Neural cell (in vitro differentiated cells): ENCODE measurements around the gene CAMK1D. TPM values are rescaled to one million over a fixed set of nuclear protein-coding genes. Genes with fewer than 3 reads are reported as not detected.

Experiments used
- H2AFZ ChIP-seq: fragments of 200-600, 300-800 bp; sonication (generic), shearing (Covaris generic); 2 replicates; pipeline ENCODE4 v1.6.0; 2014; ENCODE audit warnings: low read depth, mild to moderate bottlenecking, antibody characterized with exemption, low read length, moderate library complexity
- H3F3A ChIP-seq: fragments of 200-600 bp; shearing (Covaris generic); 2 replicates; pipeline ENCODE4 v1.6.1; 2016; ENCODE audit warnings: mild to moderate bottlenecking, moderate library complexity, mixed read lengths, antibody characterized with exemption, low read length; ENCODE audit not compliant: insufficient read depth, poor library complexity, severe bottlenecking
- H3K27ac ChIP-seq: fragments of 200-600, 300-800 bp; sonication (generic), shearing (Covaris generic); 2 replicates; pipeline ENCODE4 v1.5.1; 2014; ENCODE audit warnings: mild to moderate bottlenecking, low read length, moderate library complexity
- H3K27me3 ChIP-seq: fragments of 300-800, 200-600 bp; sonication (generic), shearing (Covaris generic); 2 replicates; pipeline ENCODE4 v1.6.0; 2014; ENCODE audit warnings: mild to moderate bottlenecking, low read depth, low read length, moderate library complexity; ENCODE audit not compliant: insufficient read depth
- H3K36me3 ChIP-seq: fragments of 300-800, 200-600 bp; sonication (generic), shearing (Covaris generic); 2 replicates; pipeline ENCODE4 v1.5.1; 2014; ENCODE audit warnings: mild to moderate bottlenecking, antibody characterized with exemption, low read length, moderate library complexity; ENCODE audit not compliant: insufficient read depth
- H3K4me2 ChIP-seq: fragments of 300-800, 200-600 bp; sonication (generic), shearing (Covaris generic); 2 replicates; pipeline ENCODE4 v1.6.0; 2014; ENCODE audit warnings: mild to moderate bottlenecking, low read length
- H3K4me3 ChIP-seq: fragments of 300-800, 200-600 bp; sonication (generic), shearing (Covaris generic); 2 replicates; pipeline ENCODE4 v1.5.1; 2014; ENCODE audit warnings: mild to moderate bottlenecking, low read length, moderate library complexity
- H3K79me2 ChIP-seq: fragments of 200-600 bp; shearing (Covaris generic); replicated peaks from 2 replicates; pipeline ENCODE4 v1.6.0; 2014; ENCODE audit warnings: mild to moderate bottlenecking, low read length, moderate library complexity; ENCODE audit not compliant: insufficient read depth
- H3K9ac ChIP-seq: fragments of 300-800, 200-600 bp; sonication (generic), shearing (Covaris generic); 2 replicates; pipeline ENCODE4 v1.6.1; 2016; ENCODE audit warnings: mild to moderate bottlenecking, low read length, mixed read lengths
- H3K9me2 ChIP-seq: fragments of 200-600 bp; shearing (Covaris generic); 2 replicates; pipeline ENCODE4 v1.6.1; 2016; ENCODE audit warnings: mild to moderate bottlenecking, low read length, mixed read lengths; ENCODE audit not compliant: insufficient read depth
- H3K9me3 ChIP-seq: fragments of 200-600, 300-800 bp; sonication (generic), shearing (Covaris generic); 2 replicates; pipeline ENCODE4 v1.6.1; 2016; ENCODE audit warnings: mild to moderate bottlenecking, mixed run types, low read length, moderate library complexity, mixed read lengths
- H4K20me1 ChIP-seq: fragments of 200-600 bp; shearing (Covaris generic); 2 replicates; pipeline ENCODE4 v1.6.1; 2016; ENCODE audit warnings: mild to moderate bottlenecking, mixed run types; ENCODE audit not compliant: insufficient read depth
- EP300 ChIP-seq: fragments of 450-650 bp; conservative IDR thresholded peaks from 2 replicates; pipeline ENCODE4 v1.6.1; 2014; ENCODE audit warnings: antibody characterized with exemption, mild to moderate bottlenecking, moderate library complexity; ENCODE audit not compliant: poor library complexity, severe bottlenecking
- EZH2 ChIP-seq: fragments of 200-600, 300-800 bp; shearing (Covaris generic), sonication (generic); IDR thresholded peaks from 2 replicates; pipeline ENCODE4 v1.6.1; 2014; ENCODE audit warnings: antibody characterized with exemption, low read length, borderline replicate concordance, mild to moderate bottlenecking; ENCODE audit not compliant: insufficient read depth, poor library complexity, severe bottlenecking
- MXI1 ChIP-seq: fragments of 450-650 bp; conservative IDR thresholded peaks from 2 replicates; pipeline ENCODE4 v1.6.1; 2014; ENCODE audit warnings: antibody characterized with exemption, mild to moderate bottlenecking; ENCODE audit not compliant: poor library complexity, severe bottlenecking
- POLR2AphosphoS5 ChIP-seq: IDR thresholded peaks from 2 replicates; pipeline ENCODE4 v1.6.1; 2012
- RAD21 ChIP-seq: fragments of 450-650 bp; conservative IDR thresholded peaks from 2 replicates; pipeline ENCODE4 v1.6.1; 2014; ENCODE audit warnings: antibody characterized with exemption, mild to moderate bottlenecking, moderate library complexity
- SMC3 ChIP-seq: fragments of 450-650 bp; conservative IDR thresholded peaks from 2 replicates; pipeline ENCODE4 v1.6.1; 2014; ENCODE audit warnings: antibody characterized with exemption, mild to moderate bottlenecking, moderate library complexity; ENCODE audit not compliant: poor library complexity
- TAF1 ChIP-seq: IDR thresholded peaks from 2 replicates; pipeline ENCODE4 v1.6.1; 2012; ENCODE audit warnings: low read depth
- polyA plus RNA-seq: library from polyadenylated mRNA; depleted of rRNA; stranded (reverse); fragments of >200 nt; gene quantifications from 2 replicates; pipeline ENCODE4 v1.2.3, GENCODE V29; 2014
- TF ChIP-seq, protein P1 (sequence below): IDR thresholded peaks from 2 replicates; pipeline ENCODE4 v1.6.1; 2012; ENCODE audit warnings: borderline replicate concordance
- TF ChIP-seq, protein P2 (sequence below): fragments of 450-650 bp; IDR thresholded peaks from 2 replicates; pipeline ENCODE4 v1.5.1; 2014; ENCODE audit warnings: antibody characterized with exemption, mild to moderate bottlenecking, moderate library complexity; ENCODE audit not compliant: poor library complexity, severe bottlenecking

The CAMK1D gene
- polyA plus RNA-seq, 1 donor from 2014 or later: 13.8 TPM

- H2AFZ ChIP-seq: no peak overlapping the region
Observed at GRCh38 chr10:12699258-12699700, 349.9 kb downstream of the CAMK1D start.

DNA sequence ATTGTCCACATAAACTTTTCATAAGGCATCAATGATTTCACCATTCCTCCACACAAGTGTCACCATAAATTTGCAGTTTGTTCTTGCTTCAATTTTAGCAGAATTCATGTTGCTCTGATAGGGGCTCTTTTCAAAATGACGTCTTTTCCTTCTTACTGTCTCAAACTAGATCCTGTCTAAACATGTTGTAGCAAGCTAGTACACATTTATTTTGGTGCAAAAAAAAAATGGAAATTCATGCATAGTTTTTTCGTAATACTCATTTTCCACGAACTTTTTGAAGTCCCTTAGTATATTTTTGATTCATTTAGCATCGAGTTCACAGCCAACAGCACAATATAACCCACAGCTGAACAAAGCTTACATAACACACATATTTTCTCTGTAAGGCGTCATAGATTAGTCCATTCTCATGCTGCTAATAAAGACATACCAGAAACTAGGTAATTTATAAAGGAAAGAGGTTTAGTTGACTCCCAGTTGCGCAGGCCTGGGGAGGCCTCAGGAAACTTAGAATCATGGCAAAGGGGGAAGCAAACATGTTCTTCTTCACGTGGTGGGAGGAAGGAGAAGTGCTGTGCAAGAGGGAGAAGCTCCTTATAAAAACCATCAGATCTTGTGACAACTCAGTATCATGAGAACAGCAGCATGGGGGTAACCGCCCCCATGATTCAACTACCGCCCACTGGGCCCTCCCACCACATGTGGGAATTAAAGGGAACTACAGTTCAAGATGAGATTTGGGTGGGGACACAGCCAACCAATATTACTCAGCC, 350.6 kb downstream of the CAMK1D start:
- Histone ChIP-seq H2AFZ (no peak overlapping the region), H3K4me3 (no peak overlapping the region), H4K20me1 (no peaks in the 10 kb centered on the region), H3K9me3 (no peaks in the 10 kb centered on the region), H3K27me3 (no peaks in the 10 kb centered on the region), H3K36me3 (no peaks in the 10 kb centered on the region), H3K4me2 (no peak overlapping the region), H3K79me2 (no peaks in the 10 kb centered on the region), H3K9ac (no peak overlapping the region), H3F3A (no peaks in the 10 kb centered on the region), H3K9me2 (no peaks in the 10 kb centered on the region), H3K27ac (no peak overlapping the region)
- TF ChIP-seq POLR2AphosphoS5 (no peak), TAF1 (no peak), RAD21 (no peak), SMC3 (no peak), EP300 (no peak), EZH2 (no peak), MXI1 (no peak)
- TF ChIP-seq, protein P1, sequence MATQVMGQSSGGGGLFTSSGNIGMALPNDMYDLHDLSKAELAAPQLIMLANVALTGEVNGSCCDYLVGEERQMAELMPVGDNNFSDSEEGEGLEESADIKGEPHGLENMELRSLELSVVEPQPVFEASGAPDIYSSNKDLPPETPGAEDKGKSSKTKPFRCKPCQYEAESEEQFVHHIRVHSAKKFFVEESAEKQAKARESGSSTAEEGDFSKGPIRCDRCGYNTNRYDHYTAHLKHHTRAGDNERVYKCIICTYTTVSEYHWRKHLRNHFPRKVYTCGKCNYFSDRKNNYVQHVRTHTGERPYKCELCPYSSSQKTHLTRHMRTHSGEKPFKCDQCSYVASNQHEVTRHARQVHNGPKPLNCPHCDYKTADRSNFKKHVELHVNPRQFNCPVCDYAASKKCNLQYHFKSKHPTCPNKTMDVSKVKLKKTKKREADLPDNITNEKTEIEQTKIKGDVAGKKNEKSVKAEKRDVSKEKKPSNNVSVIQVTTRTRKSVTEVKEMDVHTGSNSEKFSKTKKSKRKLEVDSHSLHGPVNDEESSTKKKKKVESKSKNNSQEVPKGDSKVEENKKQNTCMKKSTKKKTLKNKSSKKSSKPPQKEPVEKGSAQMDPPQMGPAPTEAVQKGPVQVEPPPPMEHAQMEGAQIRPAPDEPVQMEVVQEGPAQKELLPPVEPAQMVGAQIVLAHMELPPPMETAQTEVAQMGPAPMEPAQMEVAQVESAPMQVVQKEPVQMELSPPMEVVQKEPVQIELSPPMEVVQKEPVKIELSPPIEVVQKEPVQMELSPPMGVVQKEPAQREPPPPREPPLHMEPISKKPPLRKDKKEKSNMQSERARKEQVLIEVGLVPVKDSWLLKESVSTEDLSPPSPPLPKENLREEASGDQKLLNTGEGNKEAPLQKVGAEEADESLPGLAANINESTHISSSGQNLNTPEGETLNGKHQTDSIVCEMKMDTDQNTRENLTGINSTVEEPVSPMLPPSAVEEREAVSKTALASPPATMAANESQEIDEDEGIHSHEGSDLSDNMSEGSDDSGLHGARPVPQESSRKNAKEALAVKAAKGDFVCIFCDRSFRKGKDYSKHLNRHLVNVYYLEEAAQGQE: no peak
- TF ChIP-seq, protein P2, sequence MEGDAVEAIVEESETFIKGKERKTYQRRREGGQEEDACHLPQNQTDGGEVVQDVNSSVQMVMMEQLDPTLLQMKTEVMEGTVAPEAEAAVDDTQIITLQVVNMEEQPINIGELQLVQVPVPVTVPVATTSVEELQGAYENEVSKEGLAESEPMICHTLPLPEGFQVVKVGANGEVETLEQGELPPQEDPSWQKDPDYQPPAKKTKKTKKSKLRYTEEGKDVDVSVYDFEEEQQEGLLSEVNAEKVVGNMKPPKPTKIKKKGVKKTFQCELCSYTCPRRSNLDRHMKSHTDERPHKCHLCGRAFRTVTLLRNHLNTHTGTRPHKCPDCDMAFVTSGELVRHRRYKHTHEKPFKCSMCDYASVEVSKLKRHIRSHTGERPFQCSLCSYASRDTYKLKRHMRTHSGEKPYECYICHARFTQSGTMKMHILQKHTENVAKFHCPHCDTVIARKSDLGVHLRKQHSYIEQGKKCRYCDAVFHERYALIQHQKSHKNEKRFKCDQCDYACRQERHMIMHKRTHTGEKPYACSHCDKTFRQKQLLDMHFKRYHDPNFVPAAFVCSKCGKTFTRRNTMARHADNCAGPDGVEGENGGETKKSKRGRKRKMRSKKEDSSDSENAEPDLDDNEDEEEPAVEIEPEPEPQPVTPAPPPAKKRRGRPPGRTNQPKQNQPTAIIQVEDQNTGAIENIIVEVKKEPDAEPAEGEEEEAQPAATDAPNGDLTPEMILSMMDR: no peak

More at GRCh38 chr10:12699258-12699700, 349.9 kb downstream of the CAMK1D start:
- H3K36me3 ChIP-seq: no peaks in the 10 kb centered on the region
- no peaks in the 10 kb centered on the region for H3F3A ChIP-seq
- no peak overlapping the region for H3K4me2 ChIP-seq
- no peaks in the 10 kb centered on the region for H3K79me2 ChIP-seq
- H3K4me3 ChIP-seq: no peak overlapping the region
- H3K9ac ChIP-seq: no peak overlapping the region
- no peak overlapping the region for H3K27ac ChIP-seq
- no peak for TF ChIP-seq EP300
- H3K27me3 ChIP-seq: no peaks in the 10 kb centered on the region
- no peaks in the 10 kb centered on the region for H3K9me2 ChIP-seq
- no peaks in the 10 kb centered on the region for H4K20me1 ChIP-seq
- H3K9me3 ChIP-seq: no peaks in the 10 kb centered on the region
